ENCODE results near the gene BMPR1A. TPM values are rescaled to one million over a fixed set of nuclear protein-coding genes. Genes with fewer than 3 reads are reported as not detected.

BMPR1A gene
- total and polyA plus RNA-seq, 4 donors, result 3.8 to 66.2 (median 19.7) TPM

- Histone ChIP-seq H3K9me3 (ENCODE audit: control insufficient read depth in 4 of 4, insufficient read depth in 3 of 4, low read length in 3 of 4) (no peaks in the 10 kb centered on the region), H3K4me3 (no peak overlapping the region), H3K27ac (ENCODE audit: low read depth in 1 of 2, low read length in 1 of 2) (peak overlapping the region; percentile 55 to 82), H3K4me1 (ENCODE audit: control insufficient read depth in 5 of 5, insufficient read depth in 5 of 5, low read length in 5 of 5) (peaks cover 0 to 46% (median 39%) of the 10 kb centered on the region in 5 donors), H3K9ac (ENCODE audit: insufficient read depth in 1 of 2, low read length in 2 of 2) (no peak overlapping the region), H3K36me3 (ENCODE audit: control insufficient read depth in 4 of 4, insufficient read depth in 4 of 4, low read length in 4 of 4) (no peaks in the 10 kb centered on the region), H3K27me3 (ENCODE audit: control insufficient read depth in 3 of 3, insufficient read depth in 3 of 3, low read length in 2 of 3) (no peaks in the 10 kb centered on the region)
- TF ChIP-seq CTCF (IDR thresholded peaks at IDR 0.05; ENCODE audit: control extremely low read depth, extremely low read depth), result no peak
- DNase-seq (peak in 2 of 3 donors; percentile 44 to 75), ATAC-seq (ENCODE audit: insufficient read depth, low FRiP score) (no peak)
- 48 to 50% methylated on average over 12 to 16 of the region's 16 CpGs for WGBS, 2 donors
Measured at GRCh38 chr10:86958901-86959736, 202.7 kb downstream of the BMPR1A start.

GRCh38 chr10:86959737-86960002, 203.3 kb downstream of the BMPR1A start:
- no peak for DNase-seq
- Histone ChIP-seq H3K9ac (ENCODE audit: insufficient read depth in 1 of 2, low read length in 2 of 2) (no peak overlapping the region), H3K4me1 (ENCODE audit: control insufficient read depth in 5 of 5, insufficient read depth in 5 of 5, low read length in 5 of 5) (peaks cover 0 to 40% (median 36%) of the 10 kb centered on the region in 5 donors), H3K9me3 (ENCODE audit: control insufficient read depth in 4 of 4, insufficient read depth in 3 of 4, low read length in 3 of 4) (no peaks in the 10 kb centered on the region), H3K36me3 (ENCODE audit: control insufficient read depth in 4 of 4, insufficient read depth in 4 of 4, low read length in 4 of 4) (no peaks in the 10 kb centered on the region), H3K4me3 (no peak overlapping the region), H3K27me3 (ENCODE audit: control insufficient read depth in 3 of 3, insufficient read depth in 3 of 3, low read length in 2 of 3) (no peaks in the 10 kb centered on the region), H3K27ac (ENCODE audit: low read depth in 1 of 2, low read length in 1 of 2) (peak overlapping the region; percentile 55 to 82)
- WGBS, 2 donors, result 82 to 97% methylated on average over 2 of the region's 2 CpGs
- ATAC-seq (ENCODE audit: insufficient read depth, low FRiP score), result no peak
- TF ChIP-seq CTCF (IDR thresholded peaks at IDR 0.05; ENCODE audit: control extremely low read depth, extremely low read depth), result no peak

GRCh38 chr10:86960003-86960862, 203.8 kb downstream of the BMPR1A start:
- Histone ChIP-seq H3K36me3 (ENCODE audit: control insufficient read depth in 4 of 4, insufficient read depth in 4 of 4, low read length in 4 of 4) (no peaks in the 10 kb centered on the region), H3K4me1 (ENCODE audit: control insufficient read depth in 5 of 5, insufficient read depth in 5 of 5, low read length in 5 of 5) (peaks cover 0 to 34% (median 30%) of the 10 kb centered on the region in 5 donors), H3K27me3 (ENCODE audit: control insufficient read depth in 3 of 3, insufficient read depth in 3 of 3, low read length in 2 of 3) (no peaks in the 10 kb centered on the region), H3K4me3 (no peak overlapping the region), H3K27ac (ENCODE audit: low read depth in 1 of 2, low read length in 1 of 2) (peak overlapping the region in 1 of 2 donors; percentile 82), H3K9me3 (ENCODE audit: control insufficient read depth in 4 of 4, insufficient read depth in 3 of 4, low read length in 3 of 4) (no peaks in the 10 kb centered on the region), H3K9ac (ENCODE audit: insufficient read depth in 1 of 2, low read length in 2 of 2) (no peak overlapping the region)
- peak; percentile 60 for TF ChIP-seq CTCF (IDR thresholded peaks at IDR 0.05; ENCODE audit: control extremely low read depth, extremely low read depth)
- ATAC-seq (ENCODE audit: insufficient read depth, low FRiP score), result peak; percentile 49
- 75 to 83% methylated on average over 36 to 37 of the region's 37 CpGs for WGBS, 2 donors
- DNase-seq, result peak in 2 of 3 donors; percentile 57 to 64
